Natural killer cell (primary cell): ENCODE data around the gene RREB1. TPM values are rescaled to one million over a fixed set of nuclear protein-coding genes. Genes with fewer than 3 reads are reported as not detected.

Experiments
- ATAC-seq, 3 donors: fragments of 150-1000 bp in 2 of 3; fragments of 200-7000 bp in 1 of 3; cut with Tn5 transposase; 1 replicate in 1 of 3; 2 replicates in 2 of 3; pipeline ENCODE4 v1.10.0; 2021; ENCODE audit warnings: mild to moderate bottlenecking in 2 of 3, moderate library complexity in 2 of 3
- DNase-seq, 2 donors: peaks; one replicate each; pipeline versions ENCODE4 v3.0.0 to v3.0.0-alpha.2; 2013 to 2021; ENCODE audit warnings: mixed read lengths in 1 of 2
- H3K27ac ChIP-seq: one replicate; pipeline ENCODE4 v1.5.1; 2013; ENCODE audit warnings: mild to moderate bottlenecking, low read length
- H3K27me3 ChIP-seq: one replicate; pipeline ENCODE4 v1.6.1; 2013; ENCODE audit warnings: low read length; ENCODE audit not compliant: control insufficient read depth, insufficient read depth
- H3K36me3 ChIP-seq: one replicate; pipeline ENCODE4 v1.6.1; 2013; ENCODE audit warnings: low read length; ENCODE audit not compliant: control insufficient read depth, insufficient read depth
- H3K4me1 ChIP-seq: one replicate; pipeline ENCODE4 v1.6.1; 2013; ENCODE audit warnings: low read length; ENCODE audit not compliant: control insufficient read depth, insufficient read depth
- H3K4me3 ChIP-seq: one replicate; pipeline ENCODE4 v1.5.1; 2013; ENCODE audit warnings: low read length
- H3K9me3 ChIP-seq: one replicate; pipeline ENCODE4 v1.6.1; 2013; ENCODE audit warnings: low read length; ENCODE audit not compliant: control insufficient read depth, insufficient read depth
- H3K27ac Mint-ChIP-seq, 2 donors: one replicate each; pipeline ENCODE4 v1.8.0; 2022; ENCODE audit warnings: mild to moderate bottlenecking in 2 of 2, mixed read lengths in 2 of 2, moderate library complexity in 1 of 2
- H3K27me3 Mint-ChIP-seq, 2 donors: one replicate each; pipeline ENCODE4 v1.8.0; 2022; ENCODE audit warnings: low read depth in 2 of 2, mixed read lengths in 2 of 2
- H3K36me3 Mint-ChIP-seq: one replicate; pipeline ENCODE4 v1.8.0; 2022; ENCODE audit warnings: mixed read lengths
- H3K4me1 Mint-ChIP-seq, 2 donors: one replicate each; pipeline ENCODE4 v1.8.0; 2022; ENCODE audit warnings: mixed read lengths in 2 of 2
- H3K4me3 Mint-ChIP-seq: one replicate; pipeline ENCODE4 v1.8.0; 2022; ENCODE audit warnings: mild to moderate bottlenecking, moderate library complexity, mixed read lengths
- H3K9me3 Mint-ChIP-seq, 2 donors: one replicate each; pipeline ENCODE4 v1.8.0; 2022; ENCODE audit warnings: mixed read lengths in 2 of 2
- CTCF ChIP-seq: fragments of 200-600 bp; IDR thresholded peaks from one replicate; pipeline ENCODE4 v1.8.0; 2022; ENCODE audit warnings: antibody characterized with exemption
- WGBS: methylation state at CpG from one replicate; pipeline ENCODE4 v1.1.7; 2013; ENCODE audit warnings: missing lambda C conversion rate; ENCODE audit not compliant: insufficient coverage; 5-methylcytosine and 5-hydroxymethylcytosine counted together
- intact Hi-C: fragments of 100-400 bp; cut with micrococcal nuclease; formaldehyde crosslinking; loops from one replicate; pipeline ENCODE4 v1.14.2; 2022
- total RNA-seq, 4 donors: library from RNA; stranded (reverse); fragments of 120-200 nt in 1 of 4; gene quantifications; one replicate each; pipeline versions ENCODE4 v1.2.3 to v1.2.4, GENCODE V29; 2013 to 2022

RREB1 gene
- total RNA-seq, 3 donors from 2014 or later (not counting 1 experiment from before 2014, with no cell fraction given): 42.2 to 51.8 (median 44.0) TPM

GRCh38 chr6:7189101-7189758 lies 81.5 kb downstream of the RREB1 start:
- Mint-ChIP-seq H3K27ac (peak overlapping the region in 1 of 2 donors; percentile 38), H3K4me3 (no peak overlapping the region), H3K27me3 (no peaks in the 10 kb centered on the region), H3K36me3 (peaks cover 13% of the 10 kb centered on the region), H3K9me3 (no peaks in the 10 kb centered on the region), H3K4me1 (peaks cover 0 to 8% of the 10 kb centered on the region in 2 donors)
- H3K27ac ChIP-seq: no peak overlapping the region
- TF ChIP-seq CTCF: no peak
- intact Hi-C loops: no loop called here
- no peaks in the 10 kb centered on the region for H3K9me3 ChIP-seq
- peaks cover 14% of the 10 kb centered on the region for H3K4me1 ChIP-seq
- H3K36me3 ChIP-seq: peaks cover 37% of the 10 kb centered on the region
- no peak overlapping the region for H3K4me3 ChIP-seq
- ATAC-seq (no peak), DNase-seq (no peak)
- H3K27me3 ChIP-seq: no peaks in the 10 kb centered on the region
- 98% methylated on average over 8 of the region's 9 CpGs for WGBS

- ATAC-seq (no peak), DNase-seq (no peak)
- intact Hi-C loops: no loop called here
- Histone ChIP-seq H3K27me3 (no peaks in the 10 kb centered on the region), H3K9me3 (no peaks in the 10 kb centered on the region), H3K4me1 (peaks cover 14% of the 10 kb centered on the region), H3K4me3 (no peak overlapping the region), H3K36me3 (peaks cover 39% of the 10 kb centered on the region), H3K27ac (no peak overlapping the region)
- Mint-ChIP-seq H3K4me3 (no peak overlapping the region), H3K27ac (peak overlapping the region; percentile 47 to 58), H3K4me1 (peaks cover 6 to 11% of the 10 kb centered on the region in 2 donors), H3K36me3 (peaks cover 13% of the 10 kb centered on the region), H3K9me3 (no peaks in the 10 kb centered on the region), H3K27me3 (no peaks in the 10 kb centered on the region)
- WGBS: 65% methylated on average over 1 of the region's 2 CpGs
- no peak for TF ChIP-seq CTCF
These were observed 83.0 kb downstream of the RREB1 start for GRCh38 chr6:7190791-7191190.

GRCh38 chr6:7193122-7193521 lies 85.4 kb downstream of the RREB1 start:
- H3K4me1 ChIP-seq: peaks cover 10% of the 10 kb centered on the region
- Mint-ChIP-seq H3K9me3 (no peaks in the 10 kb centered on the region), H3K36me3 (peaks cover 13% of the 10 kb centered on the region), H3K27me3 (no peaks in the 10 kb centered on the region), H3K27ac (no peak overlapping the region), H3K4me1 (peaks cover 9 to 12% of the 10 kb centered on the region in 2 donors), H3K4me3 (no peak overlapping the region)
- no peak for ATAC-seq
- H3K27ac ChIP-seq: no peak overlapping the region
- H3K27me3 ChIP-seq: no peaks in the 10 kb centered on the region
- TF ChIP-seq CTCF: no peak
- no peak overlapping the region for H3K4me3 ChIP-seq
- intact Hi-C loops: no loop called here
- H3K36me3 ChIP-seq: peaks cover 25% of the 10 kb centered on the region
- H3K9me3 ChIP-seq: no peaks in the 10 kb centered on the region
- DNase-seq: no peak
- 100% methylated on average over 1 of the region's 2 CpGs for WGBS

GRCh38 chr6:7194657-7195056 lies 86.9 kb downstream of the RREB1 start:
- WGBS: 100% methylated on average over 3 of the region's 3 CpGs
- peaks cover 3% of the 10 kb centered on the region for H3K4me1 ChIP-seq
- H3K27ac ChIP-seq: no peak overlapping the region
- H3K27me3 Mint-ChIP-seq: no peaks in the 10 kb centered on the region
- ATAC-seq (no peak), DNase-seq (no peak)
- H3K4me1 Mint-ChIP-seq: peaks cover 9 to 12% of the 10 kb centered on the region in 2 donors
- peaks cover 13% of the 10 kb centered on the region for H3K36me3 Mint-ChIP-seq
- TF ChIP-seq CTCF: no peak
- intact Hi-C loops: no loop called here
- no peaks in the 10 kb centered on the region for H3K9me3 ChIP-seq
- no peak overlapping the region for H3K4me3 ChIP-seq
- H3K27me3 ChIP-seq: no peaks in the 10 kb centered on the region
- peaks cover 16% of the 10 kb centered on the region for H3K36me3 ChIP-seq
- no peak overlapping the region for H3K4me3 Mint-ChIP-seq
- H3K27ac Mint-ChIP-seq: no peak overlapping the region
- no peaks in the 10 kb centered on the region for H3K9me3 Mint-ChIP-seq
